ENCODE data around the gene CADM1.

CADM1 gene

DNA sequence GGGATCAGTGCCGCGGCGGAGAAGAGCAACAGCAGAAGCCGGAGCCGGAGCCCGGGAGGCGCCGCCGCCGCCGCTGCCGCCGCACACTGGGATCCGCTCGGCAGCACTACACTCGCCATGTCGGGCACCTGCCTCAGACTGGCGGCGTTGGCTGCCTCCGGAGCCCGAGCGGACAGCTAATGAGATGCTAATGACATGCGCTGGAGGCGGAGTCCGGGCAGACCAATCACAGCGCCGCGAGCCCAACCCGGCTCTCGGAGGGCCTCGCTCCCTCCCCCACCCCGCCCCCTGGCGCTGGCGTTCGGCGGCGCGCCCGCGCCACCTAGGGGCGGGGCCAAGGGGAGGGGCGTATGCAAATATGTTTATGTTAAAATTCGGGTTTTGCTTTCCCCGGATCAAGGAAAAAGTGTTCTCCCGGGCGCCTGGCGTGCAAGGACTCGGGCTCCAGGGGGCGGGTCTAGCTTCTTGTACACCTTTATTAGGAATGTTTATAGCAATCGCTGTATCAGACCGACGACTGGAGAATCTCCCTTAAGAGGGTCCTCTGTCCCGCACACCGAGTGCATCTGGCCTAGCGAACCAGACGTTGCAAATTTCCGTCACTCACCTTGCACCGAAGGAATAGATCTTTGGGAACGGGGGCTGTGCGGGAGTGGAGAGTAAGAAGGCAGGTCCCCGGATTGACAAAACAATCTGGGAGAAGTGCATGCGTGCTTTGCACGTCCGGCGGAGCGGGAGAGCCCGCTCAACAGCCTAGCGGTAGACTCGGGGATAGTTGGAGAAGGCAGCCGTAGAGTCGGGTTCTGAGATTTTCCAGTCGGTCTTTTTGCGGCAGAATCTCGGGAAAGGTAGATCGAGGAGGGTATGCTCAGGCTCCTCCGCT lies at the start of gene CADM1:
TSS of gene CADM1 (minus strand) at position 140 of the 883 bp plus-strand sequence.
- DNase-seq = peak; percentile 74

GRCh38 chr11:115552773-115553438 lies 48.7 kb upstream of the CADM1 start:
- no peak for DNase-seq

DNA sequence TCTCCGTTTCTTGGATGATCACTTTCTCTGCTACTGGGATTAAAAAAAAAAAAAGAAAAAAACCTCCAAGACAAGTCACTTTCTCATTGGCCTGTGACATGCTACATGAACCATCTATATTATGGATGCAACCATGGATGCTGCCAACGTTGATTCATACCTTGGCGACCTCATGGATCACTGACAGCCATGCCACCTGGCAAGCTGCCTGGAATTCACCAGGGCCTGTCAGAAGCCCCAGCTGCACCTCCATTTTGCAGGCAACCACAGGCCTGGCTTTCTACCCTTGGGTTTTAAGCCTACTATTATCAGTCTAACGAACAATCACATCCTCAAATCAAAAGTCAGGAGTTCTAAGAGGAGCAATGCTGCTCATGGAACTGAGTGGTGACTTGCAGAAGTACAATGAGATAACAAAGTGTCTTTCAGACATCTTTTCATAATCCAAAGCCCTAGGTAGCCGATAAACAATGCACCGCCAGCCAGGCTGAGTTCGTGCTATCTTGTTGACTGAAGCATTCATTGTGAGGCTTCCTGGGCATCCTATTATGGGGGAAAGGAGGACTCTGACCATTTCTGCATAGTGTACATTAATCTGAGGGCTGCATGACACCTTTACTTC lies 48.0 kb upstream of the CADM1 start:
- DNase-seq = no peak

GRCh38 chr11:115550291-115551059 lies 46.3 kb upstream of the CADM1 start:
- DNase-seq = no peak

- DNase-seq = no peak
These were observed 44.8 kb upstream of the CADM1 start for GRCh38 chr11:115548878-115549528.

- DNase-seq = no peak
These were observed 41.5 kb upstream of the CADM1 start for GRCh38 chr11:115545581-115546210.

DNA sequence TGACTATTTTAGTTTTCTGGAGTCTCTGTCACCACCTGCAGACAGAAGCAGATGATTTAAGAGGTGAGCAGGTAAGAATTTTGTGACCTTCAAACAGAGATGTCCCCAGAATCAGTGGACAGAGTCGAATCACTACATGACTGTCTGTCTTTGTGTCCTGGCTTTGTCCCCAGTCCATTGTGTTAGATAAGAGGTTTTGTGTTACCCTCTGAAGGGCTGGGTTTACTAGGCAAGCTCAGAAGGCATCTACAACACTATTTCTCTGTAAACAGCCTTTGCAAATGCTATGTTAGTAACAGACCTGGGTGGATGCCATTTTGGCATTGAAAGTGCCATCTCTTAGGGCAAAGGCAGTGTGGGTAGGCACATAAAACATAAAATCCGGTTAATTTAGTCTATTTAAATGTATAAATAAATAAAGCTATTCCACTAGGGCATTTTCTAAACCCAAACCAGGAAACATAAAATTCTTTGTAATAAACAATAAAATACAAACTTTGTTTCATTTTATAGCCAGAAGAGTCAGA lies 40.3 kb upstream of the CADM1 start:
- no peak for DNase-seq

- no peak for DNase-seq
These were observed 37.3 kb upstream of the CADM1 start for GRCh38 chr11:115541518-115541917.

GRCh38 chr11:115539844-115540243 lies 35.6 kb upstream of the CADM1 start:
- no peak for DNase-seq

GRCh38 chr11:115535781-115536180 lies 31.6 kb upstream of the CADM1 start:
- DNase-seq = no peak

GRCh38 chr11:115530752-115531151 lies 26.5 kb upstream of the CADM1 start:
- no peak for DNase-seq

- DNase-seq = no peak
These were observed 24.0 kb upstream of the CADM1 start for GRCh38 chr11:115528225-115528624.

GRCh38 chr11:115527534-115528125 lies 23.4 kb upstream of the CADM1 start:
- DNase-seq = no peak

DNA sequence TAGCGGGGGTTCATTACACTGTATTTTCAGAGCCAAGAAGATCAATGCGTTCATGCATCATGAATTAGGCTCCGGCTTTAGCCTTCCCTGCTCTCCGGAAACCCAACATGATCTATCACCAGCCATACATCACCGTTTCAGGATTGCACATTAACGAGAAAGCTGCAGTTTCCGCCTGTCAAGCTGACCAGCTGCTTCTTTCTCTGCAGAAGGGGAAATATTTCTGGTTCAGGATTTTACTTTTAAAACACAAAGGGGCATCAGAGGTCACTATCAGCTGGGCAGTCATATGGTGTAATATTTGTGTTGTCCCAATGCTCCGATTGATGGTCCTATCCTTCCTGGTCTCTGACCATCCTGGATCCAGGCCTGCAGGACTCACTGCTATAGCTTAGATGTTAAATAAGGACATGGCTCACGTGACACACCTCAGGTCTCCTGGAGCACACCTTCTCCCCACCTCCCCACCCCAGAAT lies 21.4 kb upstream of the CADM1 start:
- DNase-seq = no peak

GRCh38 chr11:115524572-115524971 lies 20.4 kb upstream of the CADM1 start:
- no peak for DNase-seq

DNA sequence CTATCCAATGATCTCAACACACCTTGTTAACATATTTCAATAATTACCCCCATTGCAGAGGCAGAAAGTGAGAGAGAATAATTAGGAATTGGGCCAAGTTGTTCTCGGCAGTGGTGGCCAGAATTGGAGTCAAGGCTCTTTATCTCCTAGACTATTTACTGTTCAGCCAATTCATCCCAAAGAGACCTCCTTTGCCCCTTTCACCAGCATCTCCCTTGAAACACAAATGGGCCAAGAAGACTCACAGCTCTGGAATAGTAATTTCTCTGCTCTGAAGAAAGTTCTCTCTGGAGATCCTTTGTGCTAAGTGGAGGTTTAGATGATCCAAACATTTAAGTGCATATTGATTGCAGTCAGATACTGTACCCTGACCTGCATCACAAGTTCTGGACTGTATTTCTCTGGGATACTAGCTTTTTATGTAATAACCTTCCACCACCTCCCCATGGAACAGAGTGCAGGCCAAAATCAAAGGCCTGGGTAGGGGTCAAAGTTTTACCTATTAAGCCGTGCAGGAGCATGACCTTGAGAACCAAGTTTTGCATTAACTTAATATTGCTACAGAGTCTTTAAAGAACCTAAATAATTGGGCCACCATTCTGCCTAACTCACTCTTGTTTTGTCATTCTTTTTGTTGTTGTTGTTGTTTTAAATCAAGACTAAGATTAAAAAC lies 19.6 kb upstream of the CADM1 start:
- DNase-seq = no peak

GRCh38 chr11:115522302-115522701 lies 18.1 kb upstream of the CADM1 start:
- no peak for DNase-seq

DNA sequence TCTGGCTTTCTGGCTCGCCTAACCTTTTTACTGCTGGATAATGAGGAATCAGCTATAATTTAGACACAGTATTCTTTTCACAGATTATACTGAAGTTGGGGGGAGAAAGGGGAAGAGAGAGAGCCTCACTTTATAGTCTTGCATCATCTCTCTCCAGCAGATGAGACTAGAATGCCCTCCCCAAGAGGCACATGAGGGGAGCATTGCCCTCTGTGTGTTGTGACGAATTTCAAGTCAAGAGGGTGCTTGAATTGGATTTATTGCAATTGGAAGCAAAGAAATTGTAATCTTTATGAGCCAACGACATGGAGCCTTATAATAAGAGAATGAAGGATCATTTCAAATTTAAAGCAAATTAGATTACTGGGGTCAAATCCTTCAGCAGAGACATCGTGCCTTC lies 17.6 kb upstream of the CADM1 start:
- DNase-seq = no peak

- DNase-seq = no peak
These were observed 14.9 kb upstream of the CADM1 start for GRCh38 chr11:115518983-115519628.
